ENCODE measurements around the gene ORC3.

ORC3 gene

DNA sequence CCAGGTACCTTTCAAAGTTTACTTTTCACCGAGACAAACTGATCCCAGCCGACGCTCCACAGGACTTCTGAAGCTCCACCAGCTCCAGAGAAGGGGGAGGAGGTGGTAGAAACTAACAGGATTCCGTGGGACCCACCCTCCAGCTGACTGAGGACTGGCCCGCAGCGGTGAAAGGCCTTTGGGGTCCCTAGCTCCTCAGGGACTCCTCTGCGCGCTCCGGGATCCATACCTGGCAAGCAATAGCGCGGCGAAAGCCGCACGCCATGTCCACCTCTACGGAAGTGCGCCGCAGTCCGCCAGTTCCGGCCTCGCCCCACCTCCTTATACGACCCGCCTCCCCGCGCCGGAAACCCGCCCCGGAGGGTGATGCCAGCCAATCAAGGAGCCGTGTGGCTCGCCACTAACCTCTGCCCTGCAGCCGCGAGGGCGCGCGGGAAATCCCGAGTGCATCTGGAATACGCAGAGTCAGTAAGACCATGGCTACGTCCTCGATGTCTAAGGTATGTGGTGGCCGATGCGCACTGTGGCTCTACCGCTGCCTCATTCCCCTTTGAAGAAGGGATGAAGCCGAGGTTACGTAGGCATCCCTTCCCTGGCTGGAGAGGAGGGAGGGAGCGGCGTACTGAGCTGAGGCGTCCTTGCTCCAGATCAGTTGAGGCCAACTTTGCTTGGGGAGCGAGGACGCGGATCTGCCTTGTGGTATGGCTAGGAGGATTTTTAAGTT lies at the start of gene ORC3, which contains the start of gene RARS2:
ORC3 (plus strand) TSS at position 443 of the 724 bp plus-strand sequence; CDS start at position 477, 34 bp downstream.
RARS2 (minus strand) TSS at position 295 of the 724 bp plus-strand sequence; CDS start at position 265, 30 bp downstream.
- Mint-ChIP-seq H3K4me1 (ENCODE audit: low read depth) (peaks cover 66% of the 10 kb centered on the region), H3K27ac (peak within 1 kb of the TSS; percentile 91), H3K4me3 (peak within 1 kb of the TSS; percentile 98), H3K36me3 (ENCODE audit: low read depth) (peaks cover 35% of the 10 kb centered on the region), H3K9me3 (no peaks in the 10 kb centered on the region), H3K27me3 (no peaks in the 10 kb centered on the region)

DNA sequence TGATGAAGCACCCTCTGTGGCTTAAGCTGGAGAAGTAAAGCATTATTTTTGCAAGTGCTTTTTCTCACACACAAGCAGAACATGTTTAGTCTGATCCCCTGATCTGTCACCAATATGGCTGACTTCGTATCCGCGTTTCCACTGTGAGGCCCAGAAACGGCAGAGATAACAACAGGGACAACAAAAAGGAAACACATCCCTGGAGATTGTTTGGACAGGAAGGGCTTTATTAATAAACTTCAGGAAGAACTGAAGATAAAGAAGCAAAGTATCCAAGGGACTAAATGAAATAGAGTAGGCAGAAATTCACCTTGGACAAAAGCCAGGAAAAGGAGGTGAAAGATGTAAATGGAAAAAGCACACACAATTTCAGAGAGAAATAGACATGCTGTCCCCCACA lies 49.4 kb upstream of the ORC3 start:
- Mint-ChIP-seq H3K27ac (no peak overlapping the region), H3K4me3 (no peak overlapping the region), H3K36me3 (ENCODE audit: low read depth) (peaks cover 63% of the 10 kb centered on the region), H3K4me1 (ENCODE audit: low read depth) (no peaks in the 10 kb centered on the region), H3K27me3 (no peaks in the 10 kb centered on the region), H3K9me3 (peaks cover 10% of the 10 kb centered on the region)

DNA sequence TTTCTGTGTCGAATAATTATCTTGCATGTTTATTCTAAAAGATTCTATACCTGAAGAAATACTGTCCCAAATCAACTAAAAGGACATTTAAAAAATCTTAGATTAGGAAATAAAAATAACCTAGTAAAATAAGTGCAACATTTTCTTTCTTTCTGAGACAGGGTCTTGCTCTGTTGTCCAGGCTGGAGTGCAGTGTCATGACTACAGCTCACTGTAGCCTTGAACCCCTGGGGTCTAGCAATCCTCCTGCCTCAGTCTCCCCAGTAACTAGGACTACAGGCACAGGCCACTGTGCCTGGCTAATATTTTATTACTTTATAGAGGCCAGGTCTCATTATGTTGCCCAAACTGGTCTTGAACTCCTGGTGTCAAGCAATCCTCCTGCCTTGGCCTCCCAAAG lies 48.9 kb upstream of the ORC3 start:
- Mint-ChIP-seq H3K36me3 (ENCODE audit: low read depth) (peaks cover 68% of the 10 kb centered on the region), H3K9me3 (peaks cover 10% of the 10 kb centered on the region), H3K4me1 (ENCODE audit: low read depth) (no peaks in the 10 kb centered on the region), H3K4me3 (no peak overlapping the region), H3K27ac (no peak overlapping the region), H3K27me3 (no peaks in the 10 kb centered on the region)

GRCh38 chr6:87541744-87542143 lies 48.2 kb upstream of the ORC3 start:
- H3K27me3 Mint-ChIP-seq, result no peaks in the 10 kb centered on the region
- H3K27ac Mint-ChIP-seq, result no peak overlapping the region
- peaks cover 75% of the 10 kb centered on the region for H3K36me3 Mint-ChIP-seq (ENCODE audit: low read depth)
- H3K4me3 Mint-ChIP-seq, result no peak overlapping the region
- H3K9me3 Mint-ChIP-seq, result peaks cover 10% of the 10 kb centered on the region
- H3K4me1 Mint-ChIP-seq (ENCODE audit: low read depth), result no peaks in the 10 kb centered on the region

DNA sequence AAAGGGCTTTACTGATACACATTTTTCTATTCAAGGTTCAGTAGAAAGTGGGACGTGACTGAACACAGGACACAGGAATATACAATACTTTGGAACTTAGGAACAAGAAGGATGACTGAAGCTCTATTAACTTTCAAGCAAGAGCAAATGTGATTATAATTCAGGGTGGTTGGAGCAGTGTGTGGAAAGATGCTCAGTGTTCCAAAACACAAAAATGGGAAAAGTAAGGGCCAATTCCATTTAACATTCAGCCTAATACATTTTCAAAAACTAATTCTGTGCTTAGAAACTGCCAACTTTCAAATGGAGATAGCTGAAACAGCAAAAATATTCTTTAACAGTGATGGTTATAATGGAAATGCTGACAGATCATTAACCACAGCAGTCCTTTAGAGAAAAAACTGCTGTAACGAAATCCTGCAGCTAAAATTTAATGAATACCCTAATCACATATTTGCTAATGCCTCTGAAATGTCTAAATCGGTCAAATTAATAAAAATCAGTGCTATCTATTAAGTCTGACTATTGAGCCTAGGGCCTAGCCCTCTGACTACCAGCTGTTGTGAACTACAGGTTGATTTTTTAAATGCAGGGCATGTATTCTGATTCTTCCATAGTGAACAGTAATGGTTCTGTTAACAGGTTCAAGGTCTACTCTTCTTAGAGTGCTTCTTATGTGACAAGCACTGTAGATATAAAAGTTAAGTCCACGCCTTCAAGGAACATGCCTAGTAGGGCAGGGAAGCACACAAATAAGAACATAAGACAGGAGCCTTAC lies 46.0 kb upstream of the ORC3 start:
- no peak overlapping the region for H3K4me3 Mint-ChIP-seq
- no peaks in the 10 kb centered on the region for H3K4me1 Mint-ChIP-seq (ENCODE audit: low read depth)
- peak overlapping the region; percentile 40 for H3K27ac Mint-ChIP-seq
- H3K36me3 Mint-ChIP-seq (ENCODE audit: low read depth), result peaks cover 77% of the 10 kb centered on the region
- H3K27me3 Mint-ChIP-seq, result no peaks in the 10 kb centered on the region
- H3K9me3 Mint-ChIP-seq, result peaks cover 10% of the 10 kb centered on the region

GRCh38 chr6:87544474-87544735 lies 45.5 kb upstream of the ORC3 start:
- Mint-ChIP-seq H3K9me3 (peaks cover 7% of the 10 kb centered on the region), H3K4me3 (no peak overlapping the region), H3K4me1 (ENCODE audit: low read depth) (no peaks in the 10 kb centered on the region), H3K27ac (peak overlapping the region; percentile 40), H3K36me3 (ENCODE audit: low read depth) (peaks cover 76% of the 10 kb centered on the region), H3K27me3 (no peaks in the 10 kb centered on the region)

GRCh38 chr6:87551799-87552198 lies 38.1 kb upstream of the ORC3 start:
- no peaks in the 10 kb centered on the region for H3K27me3 Mint-ChIP-seq

DNA sequence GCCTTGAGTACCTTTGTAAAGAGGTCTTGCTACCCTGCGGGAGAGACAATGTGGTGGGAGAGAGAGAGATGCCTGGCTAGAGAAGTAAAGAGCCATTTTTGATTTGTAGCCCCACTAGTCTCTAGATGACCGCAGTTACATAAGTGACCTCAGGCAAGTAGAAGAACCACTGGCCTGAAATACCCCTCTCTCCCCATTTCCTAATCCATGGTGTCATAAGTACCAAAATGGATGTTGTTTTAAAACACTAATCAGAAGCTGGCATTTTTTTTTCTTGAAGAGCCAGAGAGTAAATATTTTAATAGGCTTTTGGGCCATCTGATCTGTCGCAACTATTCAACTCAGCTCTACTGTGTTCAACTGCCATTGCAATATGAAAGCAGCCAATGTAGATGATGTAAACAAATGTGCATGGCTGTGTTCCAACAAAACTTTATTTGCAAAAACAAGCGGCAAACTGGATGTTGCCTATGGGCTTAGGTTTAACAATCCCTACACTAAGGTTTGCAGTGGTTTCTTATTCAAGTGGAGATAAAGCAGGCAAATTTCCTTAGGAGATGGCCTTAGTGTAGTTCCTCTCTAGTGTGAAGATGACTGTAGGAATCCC lies 36.7 kb upstream of the ORC3 start:
- no peaks in the 10 kb centered on the region for H3K4me1 Mint-ChIP-seq (ENCODE audit: low read depth)
- H3K27ac Mint-ChIP-seq, result no peak overlapping the region
- no peaks in the 10 kb centered on the region for H3K9me3 Mint-ChIP-seq
- peaks cover 72% of the 10 kb centered on the region for H3K36me3 Mint-ChIP-seq (ENCODE audit: low read depth)
- H3K4me3 Mint-ChIP-seq, result no peak overlapping the region
- H3K27me3 Mint-ChIP-seq, result no peaks in the 10 kb centered on the region

More at GRCh38 chr6:87551799-87552198, 38.1 kb upstream of the ORC3 start:
- H3K9me3 Mint-ChIP-seq, result no peaks in the 10 kb centered on the region
- H3K4me3 Mint-ChIP-seq, result no peak overlapping the region
- H3K4me1 Mint-ChIP-seq (ENCODE audit: low read depth), result no peaks in the 10 kb centered on the region
- no peak overlapping the region for H3K27ac Mint-ChIP-seq
- peaks cover 65% of the 10 kb centered on the region for H3K36me3 Mint-ChIP-seq (ENCODE audit: low read depth)

- no peaks in the 10 kb centered on the region for H3K27me3 Mint-ChIP-seq
- no peaks in the 10 kb centered on the region for H3K4me1 Mint-ChIP-seq (ENCODE audit: low read depth)
- no peak overlapping the region for H3K4me3 Mint-ChIP-seq
- no peaks in the 10 kb centered on the region for H3K9me3 Mint-ChIP-seq
- no peak overlapping the region for H3K27ac Mint-ChIP-seq
- peaks cover 58% of the 10 kb centered on the region for H3K36me3 Mint-ChIP-seq (ENCODE audit: low read depth)
Measured at GRCh38 chr6:87555506-87555905, 34.4 kb upstream of the ORC3 start.

- Mint-ChIP-seq H3K27ac (no peak overlapping the region), H3K9me3 (no peaks in the 10 kb centered on the region), H3K36me3 (ENCODE audit: low read depth) (peaks cover 59% of the 10 kb centered on the region), H3K4me1 (ENCODE audit: low read depth) (no peaks in the 10 kb centered on the region), H3K4me3 (no peak overlapping the region), H3K27me3 (no peaks in the 10 kb centered on the region)
Measured at GRCh38 chr6:87558446-87558845, 31.5 kb upstream of the ORC3 start.

DNA sequence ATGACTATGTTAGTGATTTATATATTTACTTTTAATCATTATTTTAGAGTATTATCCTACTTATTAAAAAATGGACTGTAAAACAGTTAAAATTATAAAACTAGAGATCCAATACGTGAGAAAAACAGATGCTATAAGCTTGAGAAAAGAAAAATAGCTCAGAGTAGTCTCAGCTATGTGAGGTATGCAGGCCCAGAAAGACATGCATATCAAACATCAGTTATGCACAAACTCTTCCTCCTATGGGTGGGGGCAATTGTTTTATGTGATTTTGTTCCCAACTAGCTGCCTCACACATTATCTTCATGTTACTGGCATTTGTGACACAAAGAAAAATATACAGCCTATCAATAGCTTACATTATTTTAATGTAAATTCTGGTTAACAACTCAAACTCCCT lies 28.9 kb upstream of the ORC3 start:
- H3K4me1 Mint-ChIP-seq (ENCODE audit: low read depth), result no peaks in the 10 kb centered on the region
- peaks cover 50% of the 10 kb centered on the region for H3K36me3 Mint-ChIP-seq (ENCODE audit: low read depth)

GRCh38 chr6:87572021-87572420 lies 17.9 kb upstream of the ORC3 start:
- Mint-ChIP-seq H3K27ac (no peak overlapping the region), H3K36me3 (ENCODE audit: low read depth) (peaks cover 48% of the 10 kb centered on the region)

More for the DNA sequence above, 28.9 kb upstream of the ORC3 start:
- Mint-ChIP-seq H3K4me3 (no peak overlapping the region), H3K9me3 (no peaks in the 10 kb centered on the region), H3K27me3 (no peaks in the 10 kb centered on the region), H3K27ac (no peak overlapping the region)

DNA sequence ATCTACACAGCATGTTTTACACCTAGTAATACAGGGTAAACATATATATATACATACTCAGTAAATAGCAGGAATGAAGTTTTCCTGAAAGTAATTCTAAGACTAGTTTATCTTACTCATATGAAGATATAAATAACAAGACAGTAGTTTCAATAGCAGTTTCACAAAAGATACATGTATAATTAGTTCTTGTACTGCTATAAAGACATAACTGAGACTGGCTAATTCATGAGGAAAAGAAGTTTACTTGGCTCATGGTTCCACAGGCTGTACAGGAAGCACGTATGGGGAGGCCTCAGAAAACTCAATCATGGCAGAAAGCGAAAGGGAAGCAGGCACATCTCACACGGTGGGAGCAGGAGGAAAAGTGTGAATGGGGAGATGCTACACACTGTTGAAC lies 17.1 kb upstream of the ORC3 start:
- Mint-ChIP-seq H3K27me3 (no peaks in the 10 kb centered on the region), H3K4me3 (no peak overlapping the region), H3K4me1 (ENCODE audit: low read depth) (peaks cover 47% of the 10 kb centered on the region), H3K36me3 (ENCODE audit: low read depth) (peaks cover 53% of the 10 kb centered on the region), H3K27ac (peak overlapping the region; percentile 12), H3K9me3 (no peaks in the 10 kb centered on the region)

More at GRCh38 chr6:87572021-87572420, 17.9 kb upstream of the ORC3 start:
- H3K27me3 Mint-ChIP-seq, result no peaks in the 10 kb centered on the region
- peaks cover 47% of the 10 kb centered on the region for H3K4me1 Mint-ChIP-seq (ENCODE audit: low read depth)
- no peak overlapping the region for H3K4me3 Mint-ChIP-seq
- H3K9me3 Mint-ChIP-seq, result no peaks in the 10 kb centered on the region

- Mint-ChIP-seq H3K27ac (peak overlapping the region; percentile 12), H3K4me1 (ENCODE audit: low read depth) (peaks cover 47% of the 10 kb centered on the region), H3K9me3 (no peaks in the 10 kb centered on the region), H3K36me3 (ENCODE audit: low read depth) (peaks cover 52% of the 10 kb centered on the region), H3K27me3 (no peaks in the 10 kb centered on the region), H3K4me3 (no peak overlapping the region)
Measured at GRCh38 chr6:87573307-87574024, 16.5 kb upstream of the ORC3 start.
